Heart left ventricle (tissue), 16 donors: Measurements from ENCODE around the gene ISLR2. TPM values are rescaled to one million over a fixed set of nuclear protein-coding genes. Genes with fewer than 3 reads are reported as not detected.

ENCODE experiments used
- ATAC-seq, 4 donors: fragments of 200-7000 bp; cut with Tn5 transposase; one replicate each; pipeline ENCODE4 v1.9.1; 2020 to 2022; ENCODE audit warnings: moderate library complexity in 4 of 4, mild to moderate bottlenecking in 3 of 4, moderate number of reproducible peaks in 1 of 4
- DNase-seq, 5 donors: peaks; one replicate each; pipeline ENCODE4 v3.0.0-alpha.2; 2020
- H3K27ac ChIP-seq, 12 donors: fragments of 200-600 bp; sonication (generic) in 4 of 12; one replicate each; pipeline versions ENCODE4 v1.5.0 to v1.8.0; 2016 to 2022; ENCODE audit warnings: mild to moderate bottlenecking in 2 of 12
- H3K27me3 ChIP-seq, 9 donors: fragments of 200-600 bp; sonication (generic) in 2 of 9; one replicate each; pipeline versions ENCODE4 v1.5.1 to v1.8.0; 2016 to 2022; ENCODE audit warnings: mild to moderate bottlenecking in 3 of 9
- H3K36me3 ChIP-seq, 9 donors: fragments of 200-600 bp; sonication (generic) in 2 of 9; one replicate each; pipeline versions ENCODE4 v1.5.0 to v1.8.0; 2018 to 2022; ENCODE audit warnings: mild to moderate bottlenecking in 2 of 9
- H3K4me1 ChIP-seq, 12 donors: fragments of 200-600 bp; sonication (generic) in 4 of 12; one replicate each; pipeline versions ENCODE4 v1.5.0 to v1.8.0; 2016 to 2022; ENCODE audit warnings: mild to moderate bottlenecking in 3 of 12
- H3K4me3 ChIP-seq, 12 donors: fragments of 200-600 bp; sonication (generic) in 4 of 12; one replicate each; pipeline versions ENCODE4 v1.5.0 to v1.8.0; 2017 to 2022; ENCODE audit warnings: mild to moderate bottlenecking in 9 of 12, moderate library complexity in 4 of 12
- H3K9me3 ChIP-seq, 12 donors: fragments of 200-600 bp; sonication (generic) in 4 of 12; one replicate each; pipeline versions ENCODE4 v1.5.0 to v1.8.0; 2016 to 2022; ENCODE audit warnings: mild to moderate bottlenecking in 1 of 12
- CTCF ChIP-seq, 12 donors: fragments of 200-600 bp; sonication (generic) in 4 of 12; IDR thresholded peaks; one replicate each; pipeline versions ENCODE4 v1.5.0 to v1.8.0; 2018 to 2022; ENCODE audit warnings: antibody characterized with exemption in 12 of 12, mild to moderate bottlenecking in 5 of 12
- POLR2A ChIP-seq, 2 donors: fragments of 450-650 bp; IDR thresholded peaks; one replicate each; pipeline ENCODE4 v1.6.1; 2017; ENCODE audit warnings: antibody characterized with exemption in 2 of 2, mild to moderate bottlenecking in 2 of 2, moderate library complexity in 2 of 2
- WGBS, 4 donors: extraction: QIAGEN DNeasy Blood & Tissue Kit in 2 of 4; methylation state at CpG; one replicate each; pipeline versions ENCODE4 v1.1.5 to v1.1.7; 2013 to 2018; 5-methylcytosine and 5-hydroxymethylcytosine counted together
- intact Hi-C, 10 donors: fragments of 100-400 bp; cut with DNase I; formaldehyde crosslinking; loops; one replicate each; pipeline versions ENCODE4 v1.11.1 to v1.14.2; 2022
- polyA plus RNA-seq, 2 donors: library from polyadenylated mRNA; stranded (reverse); fragments of 200-250 nt; gene quantifications; one replicate each; pipeline ENCODE4 v1.2.3, GENCODE V29; 2013
- total RNA-seq, 9 donors: library from RNA; depleted of rRNA in 2 of 9; stranded (reverse); fragments of >200 nt in 2 of 9; fragmentation: NEBNext Ultra II Directional in 3 of 9; extraction: Animal tissue kit (Norgen Biotek cat#: 25700) in 3 of 9; gene quantifications; one replicate each; pipeline versions ENCODE4 v1.1.0 to v1.2.4, GENCODE V29; 2016 to 2023
- donor health status: ischemic (EF 13 %, LVEDD 7.1; RV severe dilation, severe dysfunction).
- donor health status: healthy with polysubstance abuse.
- donor health status: DM: no; HTN: yes; CAD: no.
- donor health status: DM: no; HTN: no; CAD: no.
- donor health status: ischemic (EF 25% LVEDD 6.9; RV normal size, moderate dysfunction).
- donor health status: ischemic (EF 25% LVEDD 5.7; RV mildly dilated, moderate dysfunction).
- donor health status: healthy.
- donor health status: DM: yes; HTN: yes; CAD: no.
- donor health status: ischemic (EF 35%, LVEDD 5.7; RV mildly dilated, moderate dysfunction).
- donor health status: nonischemic (EF 11% LVEDD 7.7; RV severe dilation, severe dysfunction).
- donor health status: DM: yes; HTN: yes; CAD: no.
- donor health status: PGD.
- donor health status: ischemic (EF 29% LVEDD 5.4; RV normal size, mild dysfunction).
- donor health status: nonischemic (EF 23%, LVEDD 6.1; RV moderate dilation, normal function).

The ISLR2 gene
- total and polyA plus RNA-seq, 11 donors, result 1.6 to 9.0 (median 3.1) TPM

DNA sequence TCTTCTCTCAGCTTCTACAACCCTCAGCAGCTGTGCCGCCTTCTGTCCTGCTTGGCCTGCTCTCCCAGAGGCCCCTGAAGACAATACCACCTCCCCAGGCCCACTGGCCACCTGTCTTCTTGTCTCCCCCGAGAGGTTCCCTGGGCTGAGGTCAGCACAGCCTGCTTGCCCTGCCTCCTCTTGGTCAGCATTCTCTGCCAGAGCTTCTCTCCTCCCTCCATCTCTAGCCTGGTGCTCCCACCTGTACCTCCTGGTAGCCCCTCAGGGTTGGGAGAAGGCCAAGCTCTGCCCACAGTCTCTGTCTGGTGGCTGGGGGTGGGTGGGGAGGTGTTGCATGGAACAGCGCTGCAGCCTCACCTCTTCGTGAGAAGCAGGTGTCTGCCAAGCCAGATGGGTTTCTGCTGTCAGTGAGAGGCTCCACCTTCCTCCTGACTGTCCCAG lies 37.5 kb downstream of the ISLR2 start:
- ATAC-seq (no peak), DNase-seq (no peak)
- Histone ChIP-seq H3K4me3 (no peak overlapping the region), H3K36me3 (no peaks in the 10 kb centered on the region), H3K9me3 (no peaks in the 10 kb centered on the region), H3K4me1 (peaks cover 0 to 43% (median 24%) of the 10 kb centered on the region in 12 donors), H3K27ac (peak overlapping the region in 1 of 12 donors; percentile 50), H3K27me3 (no peaks in the 10 kb centered on the region)
- TF ChIP-seq CTCF (IDR thresholded peaks at IDR 0.05) (no peak), POLR2A (IDR thresholded peaks at IDR 0.05) (no peak)
- intact Hi-C loops, result no loop called here
- whole genome bisulfite sequencing, 4 donors, result 79 to 95% (median 83%) methylated on average over 4 of the region's 4 CpGs

DNA sequence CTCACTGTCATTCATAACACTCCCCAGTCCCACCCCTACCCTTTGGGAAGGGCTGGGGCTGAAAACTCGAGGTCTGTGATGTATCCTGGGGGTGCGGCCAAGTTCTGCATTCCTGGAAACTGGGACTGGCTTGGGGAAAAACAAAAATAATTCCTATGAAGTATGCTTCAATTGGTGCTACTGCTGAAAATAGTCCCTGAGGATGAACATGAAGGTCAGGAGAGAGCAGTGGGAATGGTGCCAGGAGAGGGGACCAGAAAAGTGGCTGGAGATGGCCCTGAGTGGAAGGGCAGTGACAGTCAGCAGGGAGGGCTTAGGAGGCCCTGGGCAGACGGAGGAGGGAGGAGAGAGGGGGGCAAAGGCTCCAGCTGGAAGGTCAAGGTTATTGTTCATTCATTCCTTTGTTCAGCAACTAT lies 38.3 kb downstream of the ISLR2 start:
- H3K9me3 ChIP-seq, result no peaks in the 10 kb centered on the region
- H3K36me3 ChIP-seq, result no peaks in the 10 kb centered on the region
- TF ChIP-seq CTCF (IDR thresholded peaks at IDR 0.05), result no peak
- TF ChIP-seq POLR2A (IDR thresholded peaks at IDR 0.05), result no peak
- intact Hi-C loops, result no loop called here
- peak overlapping the region in 2 of 12 donors; percentile 29 to 50 for H3K27ac ChIP-seq
- H3K4me3 ChIP-seq, result no peak overlapping the region
- peaks cover 0 to 51% (median 32%) of the 10 kb centered on the region in 12 donors for H3K4me1 ChIP-seq
- ATAC-seq (peak in 2 of 4 donors; percentile 20 to 41), DNase-seq (peak in 2 of 5 donors; percentile 49 to 65)
- H3K27me3 ChIP-seq, result no peaks in the 10 kb centered on the region
- WGBS, 4 donors, result 6 to 14% (median 13%) methylated on average over 3 of the region's 3 CpGs

GRCh38 chr15:74170071-74170844 lies 39.9 kb downstream of the ISLR2 start:
- intact Hi-C loops, result loop anchor here in 2 of 10 donors (5.0 kb wide), 1 partner anchor 33 kb away; no protein-coding TSS in a partner anchor
- Histone ChIP-seq H3K27ac (no peak overlapping the region), H3K36me3 (peaks cover 0 to under 1% (median 0%) of the 10 kb centered on the region in 9 donors), H3K27me3 (no peaks in the 10 kb centered on the region), H3K4me1 (peaks cover 0 to 62% (median 36%) of the 10 kb centered on the region in 12 donors), H3K9me3 (no peaks in the 10 kb centered on the region), H3K4me3 (no peak overlapping the region)
- WGBS, 4 donors, result 79 to 89% (median 83%) methylated on average over 15 of the region's 15 CpGs
- TF ChIP-seq CTCF (IDR thresholded peaks at IDR 0.05) (no peak), POLR2A (IDR thresholded peaks at IDR 0.05) (no peak)
- no peak for ATAC-seq
- no peak for DNase-seq

GRCh38 chr15:74170875-74171578 lies 40.6 kb downstream of the ISLR2 start:
- ATAC-seq, result no peak
- H3K4me3 ChIP-seq, result no peak overlapping the region
- H3K27ac ChIP-seq, result no peak overlapping the region
- WGBS, 4 donors, result 86 to 96% (median 93%) methylated on average over 6 to 7 of the region's 7 CpGs
- peaks cover 0 to 70% (median 39%) of the 10 kb centered on the region in 12 donors for H3K4me1 ChIP-seq
- H3K27me3 ChIP-seq, result no peaks in the 10 kb centered on the region
- intact Hi-C loops, result loop anchor here in 2 of 10 donors (5.0 kb wide), 1 partner anchor 34 kb away; no protein-coding TSS in a partner anchor
- no peak for TF ChIP-seq CTCF (IDR thresholded peaks at IDR 0.05)
- no peak for TF ChIP-seq POLR2A (IDR thresholded peaks at IDR 0.05)
- peaks cover 0 to 6% (median 0%) of the 10 kb centered on the region in 9 donors for H3K36me3 ChIP-seq
- no peaks in the 10 kb centered on the region for H3K9me3 ChIP-seq
- DNase-seq, result no peak
